Ovary (tissue), 3 donors: ENCODE results near the gene RPTOR.

Experiments used
- CTCF ChIP-seq, 3 donors: fragments of 450-650 bp in 2 of 3; fragments of 200-600 bp in 1 of 3; IDR thresholded peaks; one replicate each; pipeline versions ENCODE4 v1.5.1 to v1.8.0; 2016 to 2022; ENCODE audit warnings: antibody characterized with exemption in 3 of 3, mild to moderate bottlenecking in 1 of 3
- POLR2A ChIP-seq: fragments of 450-650 bp; IDR thresholded peaks from one replicate; pipeline ENCODE4 v1.6.1; 2017; ENCODE audit warnings: antibody characterized with exemption, mild to moderate bottlenecking, moderate library complexity
- donor health status: DM: no; HTN: no; CAD: no.

- TF ChIP-seq POLR2A, result no peak
- TF ChIP-seq CTCF (IDR thresholded peaks at IDR 0.05), result no peak
Measured at GRCh38 chr17:80618304-80618703, 73.7 kb downstream of the RPTOR start.
